ENCODE measurements around the gene S100A5. TPM values are rescaled to one million over a fixed set of nuclear protein-coding genes. Genes with fewer than 3 reads are reported as not detected.

Gene S100A5
- total and polyA plus RNA-seq, 12 donors: not detected

- DNase-seq: no peak
- peaks cover 3 to 82% (median 35%) of the 10 kb centered on the region in 9 donors for H3K4me1 ChIP-seq
- TF ChIP-seq CTCF (IDR thresholded peaks at IDR 0.05): no peak
- no peak for ATAC-seq
- peak overlapping the region in 9 of 10 donors; percentile 93 to 99 (median 98) for H3K27ac ChIP-seq
- WGBS, 2 donors: 88 to 90% methylated on average over 9 of the region's 9 CpGs
- peaks cover 0 to 9% (median 0%) of the 10 kb centered on the region in 9 donors for H3K36me3 ChIP-seq
- peak overlapping the region in 9 of 10 donors; percentile 62 to 93 (median 79) for H3K4me3 ChIP-seq
- H3K9me3 ChIP-seq: no peaks in the 10 kb centered on the region
- no peaks in the 10 kb centered on the region for H3K27me3 ChIP-seq
- intact Hi-C loops (cut with DNase I): loop anchor here in 1 of 10 donors (10.0 kb wide), 1 partner anchor 78 kb away; the partner anchor contains the start of genes S100A14 and S100A16
Measured at GRCh38 chr1:153536671-153537375, 3.9 kb downstream of the S100A5 start.

- Histone ChIP-seq H3K4me1 (peaks cover 3 to 78% (median 35%) of the 10 kb centered on the region in 9 donors), H3K9me3 (no peaks in the 10 kb centered on the region), H3K27ac (peak overlapping the region; percentile 93 to 99 (median 98)), H3K27me3 (no peaks in the 10 kb centered on the region), H3K36me3 (peaks cover 0 to 9% (median 0%) of the 10 kb centered on the region in 9 donors), H3K4me3 (peak overlapping the region; percentile 62 to 93 (median 77))
- peak; percentile 87 to 88 for DNase-seq
- intact Hi-C loops (cut with DNase I): loop anchor here in 1 of 10 donors (10.0 kb wide), 1 partner anchor 79 kb away; the partner anchor contains the start of genes S100A14 and S100A16
- TF ChIP-seq CTCF (IDR thresholded peaks at IDR 0.05): no peak
- ATAC-seq: peak; percentile 77 to 88 (median 82)
- WGBS, 2 donors: 1 to 2% methylated on average over 38 of the region's 38 CpGs
Measured at GRCh38 chr1:153536012-153536670, 4.6 kb downstream of the S100A5 start.

- H3K4me1 ChIP-seq: peaks cover 3 to 71% (median 35%) of the 10 kb centered on the region in 9 donors
- peaks cover 0 to 9% (median 0%) of the 10 kb centered on the region in 9 donors for H3K36me3 ChIP-seq
- no peaks in the 10 kb centered on the region for H3K9me3 ChIP-seq
- peak within 1 kb of the TSS; percentile 93 to 99 (median 98) for H3K27ac ChIP-seq
- WGBS, 2 donors: 21 to 45% methylated on average over 11 to 18 of the region's 18 CpGs
- intact Hi-C loops (cut with DNase I): loop anchor here in 2 of 10 donors (2.0 to 10.0 kb wide), 2 partner anchors 31 to 79 kb away; partner anchors contain the start of genes S100A14 (in 1 of the 2) and S100A16 (in 1 of the 2)
- DNase-seq (peak in 1 of 2 donors; percentile 62), ATAC-seq (peak; percentile 30 to 75 (median 64))
- no peak for TF ChIP-seq CTCF (IDR thresholded peaks at IDR 0.05)
- peak within 1 kb of the TSS; percentile 62 to 93 (median 77) for H3K4me3 ChIP-seq
- no peaks in the 10 kb centered on the region for H3K27me3 ChIP-seq
Measured at GRCh38 chr1:153535242-153536011, 5.3 kb downstream of the S100A5 start, which contains the start of gene S100A6. Gene S100A6, minus strand, starts transcription at chr1:153535991. Its CDS starts 652 bp downstream, at chr1:153535339.

All from heart right ventricle (tissue), 16 donors.